MCF 10A (cell line): ENCODE results near the gene BHLHE41. TPM values are rescaled to one million over a fixed set of nuclear protein-coding genes. Genes with fewer than 3 reads are reported as not detected.

Source experiments
- BruUV-seq: library from RNA; stranded (reverse); fragments of 400-500 nt; replicated peaks from 2 replicates; lab custom pipeline; 2021; lab: Mats Ljungman, UMichigan
- CTCF ChIA-PET: fragments of 300-600 bp; sonication (Branson Sonifier 250); formaldehyde crosslinking; extraction: SDS; loops from one replicate; lab custom pipeline; 2021; ENCODE audit warnings: antibody characterized with exemption, inconsistent platforms; lab: Yijun Ruan, JAX
- POLR2A ChIA-PET: fragments of 300-600, 350-650 bp; sonication (Branson Sonifier 250); formaldehyde crosslinking; extraction: SDS; loops from one replicate; lab custom pipeline; 2020; ENCODE audit warnings: antibody characterized with exemption, inconsistent platforms; lab: Yijun Ruan, JAX
- DNase-seq: peaks from one replicate; pipeline ENCODE4 v3.0.0-alpha.2; 2018; ENCODE audit not compliant: unreplicated experiment
- H3K27ac Mint-ChIP-seq: one replicate; pipeline ENCODE4 v1.8.0; 2022; ENCODE audit warnings: mild to moderate bottlenecking, low read depth, mixed read lengths; ENCODE audit not compliant: unreplicated experiment
- H3K27me3 Mint-ChIP-seq: one replicate; pipeline ENCODE4 v1.8.0; 2022; ENCODE audit warnings: mixed read lengths; ENCODE audit not compliant: insufficient read depth, unreplicated experiment
- H3K36me3 Mint-ChIP-seq: one replicate; pipeline ENCODE4 v1.8.0; 2022; ENCODE audit warnings: mild to moderate bottlenecking, moderate library complexity, mixed read lengths; ENCODE audit not compliant: insufficient read depth, unreplicated experiment
- H3K4me1 Mint-ChIP-seq: one replicate; pipeline ENCODE4 v1.8.0; 2022; ENCODE audit warnings: mixed read lengths; ENCODE audit not compliant: insufficient read depth, unreplicated experiment
- H3K4me3 Mint-ChIP-seq: one replicate; pipeline ENCODE4 v1.8.0; 2022; ENCODE audit warnings: mild to moderate bottlenecking, moderate library complexity, mixed read lengths; ENCODE audit not compliant: unreplicated experiment
- H3K9me3 Mint-ChIP-seq: one replicate; pipeline ENCODE4 v1.8.0; 2022; ENCODE audit warnings: mixed read lengths; ENCODE audit not compliant: unreplicated experiment
- CTCF ChIP-seq: fragments of 200-600 bp; IDR thresholded peaks from one replicate; pipeline ENCODE4 v1.8.0; 2022; ENCODE audit warnings: antibody characterized with exemption, mild to moderate bottlenecking; ENCODE audit not compliant: unreplicated experiment
- intact Hi-C: fragments of 100-400 bp; cut with micrococcal nuclease; formaldehyde crosslinking; loops from 2 replicates; pipeline ENCODE4 v1.14.1; 2022
- total RNA-seq: library from RNA; stranded (reverse); gene quantifications from 2 replicates; pipeline ENCODE4 v1.2.3, GENCODE V29; 2022

The BHLHE41 gene
- total RNA-seq, 1 experiment from 2014 or later, result 1.1 TPM

DNA sequence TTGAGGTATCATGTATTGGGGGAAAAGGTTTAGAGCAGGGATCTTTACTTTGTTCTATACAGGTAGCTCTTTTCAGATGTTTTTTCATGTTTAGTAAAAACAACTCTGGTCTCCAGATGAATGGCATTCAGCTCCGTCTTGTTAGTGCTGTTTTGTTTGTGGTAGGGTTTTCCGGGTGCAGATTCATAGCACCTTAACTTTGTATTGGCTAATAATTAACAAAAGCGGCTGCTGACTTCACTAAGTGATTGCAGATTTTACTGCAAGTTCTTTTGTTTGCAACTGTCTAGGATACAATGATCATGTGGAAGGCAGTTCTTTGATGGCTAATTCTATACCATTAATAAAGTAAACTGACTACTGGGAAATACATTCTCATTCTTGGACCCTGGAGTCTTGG lies 32.2 kb upstream of the BHLHE41 start:
- no peaks in the 10 kb centered on the region for H3K27me3 Mint-ChIP-seq
- CTCF ChIA-PET, result interaction anchor here (1.1 kb wide), 1 partner anchor 11 kb away, joined by 5 read pairs; no protein-coding TSS in a partner anchor
- H3K27ac Mint-ChIP-seq, result no peak overlapping the region
- no peaks in the 10 kb centered on the region for H3K36me3 Mint-ChIP-seq
- intact Hi-C loops, result loop anchor here (10.0 kb wide), 1 partner anchor 158 kb away; no protein-coding TSS in a partner anchor
- H3K4me3 Mint-ChIP-seq, result no peak overlapping the region
- no peak for TF ChIP-seq CTCF
- no peaks in the 10 kb centered on the region for H3K9me3 Mint-ChIP-seq
- BruUV-seq, result no TSS peak
- H3K4me1 Mint-ChIP-seq, result peaks cover 11% of the 10 kb centered on the region
- POLR2A ChIA-PET, result interaction anchor here (0.6 kb wide), 1 partner anchor 241 kb away, joined by 3 read pairs; no protein-coding TSS in a partner anchor
- DNase-seq, result no peak

DNA sequence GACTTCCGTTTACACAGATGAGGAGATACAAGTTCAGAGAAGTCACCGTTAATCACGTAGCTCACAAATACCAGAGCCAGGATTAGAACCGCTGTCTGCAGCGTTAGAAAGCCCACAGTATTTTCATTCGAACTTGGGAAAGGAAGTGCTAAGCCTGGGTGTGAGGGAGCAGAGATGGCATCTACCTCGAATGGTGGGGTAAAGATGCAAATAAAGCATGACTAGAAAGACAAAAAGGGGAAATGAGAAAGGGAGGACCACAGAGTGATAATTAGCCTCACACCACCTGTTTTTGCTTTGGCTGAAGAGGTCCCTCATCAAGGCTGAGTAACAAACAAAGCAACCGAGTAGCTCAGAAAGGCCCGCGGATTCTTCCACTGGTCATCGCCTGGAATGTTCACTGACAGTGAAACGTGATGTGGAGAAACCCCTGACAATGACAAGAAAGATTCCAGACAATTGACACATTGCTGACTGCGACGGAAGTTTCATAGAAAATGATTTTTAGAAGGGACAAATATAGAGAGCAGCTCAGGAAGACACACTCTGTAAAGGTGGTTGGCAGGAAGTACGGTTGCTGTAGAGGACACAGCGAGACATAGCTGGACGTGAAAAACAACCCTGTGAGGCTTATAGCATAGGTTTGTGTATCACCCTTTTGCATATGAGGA lies 31.5 kb upstream of the BHLHE41 start:
- Mint-ChIP-seq H3K9me3 (no peaks in the 10 kb centered on the region), H3K36me3 (no peaks in the 10 kb centered on the region), H3K4me3 (no peak overlapping the region), H3K27me3 (no peaks in the 10 kb centered on the region), H3K27ac (no peak overlapping the region), H3K4me1 (peaks cover 11% of the 10 kb centered on the region)
- intact Hi-C loops, result loop anchor here (10.0 kb wide), 1 partner anchor 158 kb away; no protein-coding TSS in a partner anchor
- ChIA-PET POLR2A (interaction anchor here (0.6 to 1.4 kb wide), 2 partner anchors 10 to 14 kb away, joined by 3 read pairs; no protein-coding TSS in a partner anchor), CTCF (interaction anchor here (0.6 to 1.1 kb wide), 3 partner anchors 11 to 65 kb away, joined by 3 to 5 read pairs (median 3); no protein-coding TSS in a partner anchor)
- BruUV-seq, result no TSS peak
- DNase-seq, result no peak
- TF ChIP-seq CTCF, result no peak

DNA sequence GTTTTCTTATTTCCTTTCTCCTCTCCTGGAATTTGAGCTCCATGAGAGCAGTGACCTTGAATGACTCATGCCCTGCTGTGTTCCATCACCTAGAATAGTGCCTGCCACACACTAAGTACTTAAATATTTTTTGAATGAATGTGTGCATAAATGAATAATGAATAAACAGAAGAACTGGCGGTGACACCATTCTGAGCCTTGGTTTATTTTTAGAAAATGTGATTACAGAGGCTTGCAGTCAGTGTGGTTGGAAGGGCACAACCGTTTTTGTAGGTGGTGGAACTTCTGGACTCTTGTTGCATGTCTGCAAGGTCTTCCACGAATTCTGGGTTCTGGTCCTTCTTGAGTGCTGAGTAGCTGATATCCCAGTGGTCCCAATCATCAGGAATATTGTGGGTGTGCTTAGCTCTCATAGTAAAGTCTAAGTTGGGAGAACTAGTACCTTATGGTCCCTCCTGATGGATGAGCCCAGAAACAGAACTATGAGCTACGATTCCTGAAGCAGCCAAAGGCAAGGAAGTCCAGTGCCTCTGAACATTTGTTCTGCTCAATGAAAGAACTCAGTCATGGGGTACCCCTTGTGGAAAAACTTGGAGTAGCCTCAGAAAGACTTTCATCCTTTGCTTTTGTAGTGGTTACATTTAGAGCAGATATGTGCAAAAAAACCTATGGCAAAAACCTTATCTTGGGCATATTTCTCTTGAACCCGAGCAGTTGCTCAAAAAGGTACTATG lies 28.8 kb upstream of the BHLHE41 start:
- intact Hi-C loops, result loop anchor here (1.0 to 10.0 kb wide), 2 partner anchors 27 to 161 kb away; no protein-coding TSS in a partner anchor
- Mint-ChIP-seq H3K27ac (peak overlapping the region; percentile 18), H3K27me3 (no peaks in the 10 kb centered on the region), H3K36me3 (no peaks in the 10 kb centered on the region), H3K4me1 (peaks cover 11% of the 10 kb centered on the region), H3K9me3 (no peaks in the 10 kb centered on the region), H3K4me3 (no peak overlapping the region)
- peak; percentile 75 for DNase-seq
- TF ChIP-seq CTCF, result peak; percentile 5
- BruUV-seq, result TSS peak; percentile 96
- POLR2A ChIA-PET, result interaction anchor here (0.6 to 2.0 kb wide), 6 partner anchors 11 to 443 kb away, joined by 3 to 9 read pairs (median 4); partner anchors contain the start of gene BHLHE41
- CTCF ChIA-PET, result interaction anchor here (0.7 kb wide), 1 partner anchor 165 kb away, joined by 3 read pairs; no protein-coding TSS in a partner anchor
